K562 (cell line): ENCODE results near the gene WNT8A. TPM values are rescaled to one million over a fixed set of nuclear protein-coding genes. Genes with fewer than 3 reads are reported as not detected.
A peak's percentile ranks its signal among the peaks of the same experiment; 100 is the strongest.

ENCODE experiments used
- CC2D1A ChIP-seq: fragments of 450-650 bp; IDR thresholded peaks from 2 replicates; pipeline ENCODE4 v1.6.1; 2017; ENCODE audit warnings: mild to moderate bottlenecking
- DIDO1 ChIP-seq: fragments of 450-650 bp; IDR thresholded peaks from 2 replicates; pipeline ENCODE4 v1.6.1; 2016; ENCODE audit warnings: low read depth, missing biosample characterization, missing genetic modification characterization
- FUS ChIP-seq: fragments of 200-400 bp; formaldehyde crosslinking; optimal IDR thresholded peaks from 2 replicates; pipeline ENCODE3; 2017; ENCODE audit warnings: low read depth, low read length
- KLF16 ChIP-seq: IDR thresholded peaks from 2 replicates; pipeline ENCODE4 v1.6.1; 2016; ENCODE audit warnings: antibody characterized with exemption
- POLR2AphosphoS5 ChIP-seq: IDR thresholded peaks from 2 replicates; pipeline ENCODE4 v1.6.1; 2011; ENCODE audit warnings: mild to moderate bottlenecking, low read depth, low read length, moderate library complexity; ENCODE audit not compliant: control insufficient read depth, insufficient read depth
- POLR2G ChIP-seq: fragments of 200-400 bp; formaldehyde crosslinking; IDR thresholded peaks from 2 replicates; pipeline ENCODE4 v1.6.1; 2017; ENCODE audit warnings: low read depth, mild to moderate bottlenecking, antibody characterized with exemption, low read length, moderate library complexity
- SMARCA4 ChIP-seq: fragments of 450-650 bp; IDR thresholded peaks from 2 replicates; pipeline ENCODE4 v1.6.1; 2016
- SOX6 ChIP-seq: fragments of 450-650 bp; IDR thresholded peaks from 2 replicates; pipeline ENCODE4 v1.6.1; 2014; ENCODE audit warnings: mild to moderate bottlenecking
- polyA plus RNA-seq, 8 experiments: library from polyadenylated mRNA; depleted of rRNA in 4 of 8; stranded (reverse) in 5 of 8; unstranded in 3 of 8; fragments of >200 nt; fragmentation: Nextera tagmentation in 2 of 8; fragmentation: Illumina TruSeq in 1 of 8; extraction: Ambion mirVana in 2 of 8; extraction: Trizol in 1 of 8; gene quantifications; 2 replicates each; pipeline versions ENCODE4 v1.2.1 to v1.2.3, GENCODE V29; 2011 to 2014; ENCODE audit warnings: inconsistent platforms in 1 of 8, missing spikeins in 1 of 8
- total RNA-seq, 7 experiments: library from RNA; depleted of rRNA in 6 of 7; stranded (reverse); fragments of >200 nt in 6 of 7; fragmentation: Illumina TruSeq in 2 of 7; extraction: Trizol in 2 of 7; gene quantifications; 2 replicates each; pipeline versions ENCODE4 v1.2.1 to v1.2.3, GENCODE V29; 2011 to 2021; ENCODE audit warnings: low replicate concordance in 1 of 7
- TF ChIP-seq, protein P1 (sequence below): IDR thresholded peaks from 3 replicates; pipeline ENCODE4 v1.6.1; 2011; ENCODE audit warnings: borderline replicate concordance, mild to moderate bottlenecking, moderate library complexity; ENCODE audit not compliant: insufficient read length; ENCODE audit errors: extremely low read depth
- TF ChIP-seq, protein P2 (sequence below): sonication (generic); formaldehyde crosslinking; IDR thresholded peaks from 2 replicates; pipeline ENCODE4 v1.8.0; 2022; ENCODE audit warnings: missing genetic modification reagents, mild to moderate bottlenecking, moderate library complexity, borderline replicate concordance
- TF ChIP-seq, protein P3 (sequence below): sonication (generic); formaldehyde crosslinking; IDR thresholded peaks from 2 replicates; pipeline ENCODE4 v1.8.1; 2023; ENCODE audit warnings: mild to moderate bottlenecking, missing genetic modification reagents

The WNT8A gene
- total and polyA plus RNA-seq, 9 of the 15 experiments (the other 6 are each of a cell fraction or from before 2014, with no cell fraction given) = not detected

DNA sequence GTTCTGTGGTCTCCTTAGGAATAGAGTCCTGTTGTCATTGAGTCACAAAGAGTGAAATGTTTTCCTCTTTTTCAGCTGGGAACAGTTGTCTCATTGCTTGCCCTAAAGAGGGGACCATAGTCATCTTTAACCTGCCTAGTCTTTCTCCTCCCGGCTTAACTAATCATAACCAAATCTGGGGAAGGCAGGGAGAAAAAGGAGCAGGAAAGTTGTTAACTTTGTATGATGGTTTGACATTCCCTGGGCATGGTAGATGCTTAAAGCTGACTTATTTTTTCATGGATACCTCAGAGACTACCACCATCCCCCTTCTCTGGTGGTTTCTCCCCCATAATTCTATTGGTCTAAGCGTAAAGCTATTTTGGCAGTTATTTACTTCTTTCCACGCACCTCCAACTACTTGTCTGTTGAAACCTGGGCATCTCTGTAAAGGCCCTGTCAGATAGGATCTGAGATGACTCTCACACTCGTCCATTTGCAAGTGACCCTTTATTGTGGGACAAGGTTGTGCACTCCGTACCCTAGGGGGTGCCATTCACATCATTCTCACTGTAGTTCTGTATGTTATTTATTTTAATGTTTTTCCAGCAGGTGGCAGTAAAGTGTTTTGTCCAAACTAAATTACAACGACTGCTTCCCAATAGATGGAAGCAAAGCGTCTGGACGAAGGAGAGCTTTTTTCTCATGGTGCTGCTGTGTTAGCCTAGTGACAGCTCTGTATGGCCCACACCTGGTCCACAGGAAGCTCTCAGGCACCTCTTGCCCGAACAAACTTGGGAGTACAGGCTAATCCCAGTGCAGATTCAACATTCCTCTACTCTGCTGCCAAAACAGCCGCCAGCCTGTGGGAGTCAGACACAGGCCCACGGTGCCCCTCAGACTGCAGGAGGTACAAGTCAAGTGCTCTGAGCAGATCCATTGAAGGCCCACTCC, 48.0 kb upstream of the WNT8A start (continued):
- TF ChIP-seq, protein P1, sequence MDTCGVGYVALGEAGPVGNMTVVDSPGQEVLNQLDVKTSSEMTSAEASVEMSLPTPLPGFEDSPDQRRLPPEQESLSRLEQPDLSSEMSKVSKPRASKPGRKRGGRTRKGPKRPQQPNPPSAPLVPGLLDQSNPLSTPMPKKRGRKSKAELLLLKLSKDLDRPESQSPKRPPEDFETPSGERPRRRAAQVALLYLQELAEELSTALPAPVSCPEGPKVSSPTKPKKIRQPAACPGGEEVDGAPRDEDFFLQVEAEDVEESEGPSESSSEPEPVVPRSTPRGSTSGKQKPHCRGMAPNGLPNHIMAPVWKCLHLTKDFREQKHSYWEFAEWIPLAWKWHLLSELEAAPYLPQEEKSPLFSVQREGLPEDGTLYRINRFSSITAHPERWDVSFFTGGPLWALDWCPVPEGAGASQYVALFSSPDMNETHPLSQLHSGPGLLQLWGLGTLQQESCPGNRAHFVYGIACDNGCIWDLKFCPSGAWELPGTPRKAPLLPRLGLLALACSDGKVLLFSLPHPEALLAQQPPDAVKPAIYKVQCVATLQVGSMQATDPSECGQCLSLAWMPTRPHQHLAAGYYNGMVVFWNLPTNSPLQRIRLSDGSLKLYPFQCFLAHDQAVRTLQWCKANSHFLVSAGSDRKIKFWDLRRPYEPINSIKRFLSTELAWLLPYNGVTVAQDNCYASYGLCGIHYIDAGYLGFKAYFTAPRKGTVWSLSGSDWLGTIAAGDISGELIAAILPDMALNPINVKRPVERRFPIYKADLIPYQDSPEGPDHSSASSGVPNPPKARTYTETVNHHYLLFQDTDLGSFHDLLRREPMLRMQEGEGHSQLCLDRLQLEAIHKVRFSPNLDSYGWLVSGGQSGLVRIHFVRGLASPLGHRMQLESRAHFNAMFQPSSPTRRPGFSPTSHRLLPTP = no peak
- 0 out of 2 replicates have a peak, but pooled peaks have one; percentile 30 for TF ChIP-seq SMARCA4
- no peak for TF ChIP-seq POLR2G
- TF ChIP-seq DIDO1 (tag) = no peak
- TF ChIP-seq KLF16 = no peak
- peak; percentile 74; the same call in 1 of the 2 replicates for TF ChIP-seq SOX6
- TF ChIP-seq FUS = no peak
- TF ChIP-seq POLR2AphosphoS5 = no peak
- TF ChIP-seq, protein P2, sequence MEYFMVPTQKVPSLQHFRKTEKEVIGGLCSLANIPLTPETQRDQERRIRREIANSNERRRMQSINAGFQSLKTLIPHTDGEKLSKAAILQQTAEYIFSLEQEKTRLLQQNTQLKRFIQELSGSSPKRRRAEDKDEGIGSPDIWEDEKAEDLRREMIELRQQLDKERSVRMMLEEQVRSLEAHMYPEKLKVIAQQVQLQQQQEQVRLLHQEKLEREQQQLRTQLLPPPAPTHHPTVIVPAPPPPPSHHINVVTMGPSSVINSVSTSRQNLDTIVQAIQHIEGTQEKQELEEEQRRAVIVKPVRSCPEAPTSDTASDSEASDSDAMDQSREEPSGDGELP (CRISPR knock-in tag) = no peak; the same call in 1 of the 2 replicates
- TF ChIP-seq, protein P3, sequence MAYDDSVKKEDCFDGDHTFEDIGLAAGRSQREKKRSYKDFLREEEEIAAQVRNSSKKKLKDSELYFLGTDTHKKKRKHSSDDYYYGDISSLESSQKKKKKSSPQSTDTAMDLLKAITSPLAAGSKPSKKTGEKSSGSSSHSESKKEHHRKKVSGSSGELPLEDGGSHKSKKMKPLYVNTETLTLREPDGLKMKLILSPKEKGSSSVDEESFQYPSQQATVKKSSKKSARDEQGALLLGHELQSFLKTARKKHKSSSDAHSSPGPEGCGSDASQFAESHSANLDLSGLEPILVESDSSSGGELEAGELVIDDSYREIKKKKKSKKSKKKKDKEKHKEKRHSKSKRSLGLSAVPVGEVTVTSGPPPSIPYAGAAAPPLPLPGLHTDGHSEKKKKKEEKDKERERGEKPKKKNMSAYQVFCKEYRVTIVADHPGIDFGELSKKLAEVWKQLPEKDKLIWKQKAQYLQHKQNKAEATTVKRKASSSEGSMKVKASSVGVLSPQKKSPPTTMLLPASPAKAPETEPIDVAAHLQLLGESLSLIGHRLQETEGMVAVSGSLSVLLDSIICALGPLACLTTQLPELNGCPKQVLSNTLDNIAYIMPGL = no peak
- TF ChIP-seq CC2D1A = 0 out of 2 replicates have a peak, but pooled peaks have one; percentile 66
